ENCODE measurements around the gene AGBL5. TPM values are rescaled to one million over a fixed set of nuclear protein-coding genes. Genes with fewer than 3 reads are reported as not detected.
A peak's percentile ranks its signal among the peaks of the same experiment; 100 is the strongest.

Gene AGBL5
- total and polyA plus RNA-seq, 2 of the 13 experiments (the other 11 are each of a cell fraction or from before 2014, with no cell fraction given) = 55.9 to 73.3 TPM

GRCh38 chr2:27085673-27086089, 34.2 kb downstream of the AGBL5 start (continued):
- no peak for TF ChIP-seq LRRFIP1 (CRISPR knock-in tag; conservative IDR thresholded peaks at IDR 0.05)
- no peak; the same call in 1 of the 2 replicates for TF ChIP-seq BCL3 (CRISPR knock-in tag; IDR thresholded peaks at IDR 0.05)
- no peak for TF ChIP-seq HNF4A (CRISPR knock-in tag; IDR thresholded peaks at IDR 0.05)
- no peak for TF ChIP-seq HNF1B (CRISPR knock-in tag; IDR thresholded peaks at IDR 0.05)
- no peak for TF ChIP-seq HDAC1 (CRISPR knock-in tag; IDR thresholded peaks at IDR 0.05)
- no peak for TF ChIP-seq ZNF383 (CRISPR knock-in tag; IDR thresholded peaks at IDR 0.05; ENCODE audit: borderline replicate concordance)
- no peak for TF ChIP-seq ZNF749 (CRISPR knock-in tag; IDR thresholded peaks at IDR 0.05; ENCODE audit: borderline replicate concordance)
- no peak for TF ChIP-seq HBP1 (CRISPR knock-in tag; IDR thresholded peaks at IDR 0.05; ENCODE audit: low read depth)
- no peak for TF ChIP-seq AGO2 (optimal IDR thresholded peaks at IDR 0.05; ENCODE audit: low read depth, low read length)
- TF ChIP-seq ZNF850 (CRISPR knock-in tag; conservative IDR thresholded peaks at IDR 0.05) = no peak
- TF ChIP-seq MED1 (CRISPR knock-in tag; IDR thresholded peaks at IDR 0.05) = no peak
- TF ChIP-seq TAF15 (IDR thresholded peaks at IDR 0.05; ENCODE audit: low read depth, low read length, poor library complexity, severe bottlenecking) = no peak
- TF ChIP-seq ZSCAN29 (CRISPR knock-in tag; conservative IDR thresholded peaks at IDR 0.05) = peak; percentile 98
- TF ChIP-seq MEF2D (CRISPR knock-in tag; IDR thresholded peaks at IDR 0.05) = no peak
- TF ChIP-seq NFYC (CRISPR knock-in tag; IDR thresholded peaks at IDR 0.05) = no peak
- no peak for TF ChIP-seq AKNA (CRISPR knock-in tag; IDR thresholded peaks at IDR 0.05; ENCODE audit: borderline replicate concordance)
- no peak for TF ChIP-seq ZNF124 (CRISPR knock-in tag; IDR thresholded peaks at IDR 0.05)
- TF ChIP-seq DRAP1 (CRISPR knock-in tag; IDR thresholded peaks at IDR 0.05) = no peak

Data from HepG2 (cell line).